GM20431 (cell line): Measurements from ENCODE around the gene PRR11.
"Not testable (repeated sequence)": the region's sequence is repeated elsewhere in the genome, so short reads cannot be mapped to it uniquely, and the experiment has no call there.

ENCODE experiments used
- in situ Hi-C: fragments of 300-500 bp; cut with MseI, MboI; formaldehyde crosslinking; loops from one replicate; pipeline ENCODE4 v1.15.0; 2020; ENCODE audit warnings: low sequenced_read_pairs; ENCODE audit not compliant: unreplicated experiment

PRR11 gene

GRCh38 chr17:59155439-59156177 lies at the start of gene PRR11:
PRR11 (plus strand) TSS chr17:59155746; CDS start chr17:59169753, 14,007 bp downstream.
- in situ Hi-C loops: no loop called here

GRCh38 chr17:59105852-59106462 lies 49.6 kb upstream of the PRR11 start:
- in situ Hi-C loops: no loop called here

GRCh38 chr17:59106463-59107305 lies 48.9 kb upstream of the PRR11 start, which contains the start of gene TRIM37:
TRIM37 (minus strand) TSS chr17:59106880; CDS start chr17:59106461, 419 bp downstream.
- in situ Hi-C loops: no loop called here

GRCh38 chr17:59107306-59107670 lies 48.3 kb upstream of the PRR11 start:
- in situ Hi-C loops: no loop called here

- in situ Hi-C loops: no loop called here
These were observed 47.0 kb upstream of the PRR11 start for GRCh38 chr17:59108400-59109102.

GRCh38 chr17:59110973-59111372 lies 44.6 kb upstream of the PRR11 start:
- in situ Hi-C loops: no loop called here

- in situ Hi-C loops: no loop called here
These were observed 44.0 kb upstream of the PRR11 start for GRCh38 chr17:59111539-59111938.

- in situ Hi-C loops: no loop called here
These were observed 40.1 kb upstream of the PRR11 start for GRCh38 chr17:59115474-59115873.

- in situ Hi-C loops: no loop called here
These were observed 33.6 kb upstream of the PRR11 start for GRCh38 chr17:59121901-59122480.

GRCh38 chr17:59124665-59125064 lies 30.9 kb upstream of the PRR11 start:
- in situ Hi-C loops: no loop called here

- in situ Hi-C loops: no loop called here
These were observed 28.6 kb upstream of the PRR11 start for GRCh38 chr17:59126809-59127417.

GRCh38 chr17:59129814-59130213 lies 25.7 kb upstream of the PRR11 start:
- in situ Hi-C loops: no loop called here

- in situ Hi-C loops: no loop called here
These were observed 24.4 kb upstream of the PRR11 start for GRCh38 chr17:59131131-59131530.

- in situ Hi-C loops: not testable (repeated sequence)
These were observed 17.2 kb upstream of the PRR11 start for GRCh38 chr17:59138339-59138738.

- in situ Hi-C loops: no loop called here
These were observed 15.6 kb upstream of the PRR11 start for GRCh38 chr17:59139939-59140338.

GRCh38 chr17:59141860-59142259 lies 13.7 kb upstream of the PRR11 start:
- in situ Hi-C loops: no loop called here

GRCh38 chr17:59145571-59146096 lies 9.9 kb upstream of the PRR11 start:
- in situ Hi-C loops: no loop called here

GRCh38 chr17:59149051-59149450 lies 6.5 kb upstream of the PRR11 start:
- in situ Hi-C loops: no loop called here

- in situ Hi-C loops: no loop called here
These were observed 5.6 kb upstream of the PRR11 start for GRCh38 chr17:59149841-59150511.
